Body of pancreas (tissue), 4 donors: ENCODE data around the gene D2HGDH. TPM values are rescaled to one million over a fixed set of nuclear protein-coding genes. Genes with fewer than 3 reads are reported as not detected.
"Not testable (repeated sequence)": the region's sequence is repeated elsewhere in the genome, so short reads cannot be mapped to it uniquely, and the experiment has no call there.

Experiments
- ATAC-seq: fragments of 150-250 bp; one replicate; pipeline ENCODE4 v1.9.1; 2016
- DNase-seq, 4 donors: peaks; one replicate each; pipeline ENCODE4 v3.0.0-alpha.2; 2019
- H3K27ac ChIP-seq, 4 donors: fragments of 200-600 bp; sonication (generic); 1 replicate in 3 of 4; 2 replicates in 1 of 4; pipeline versions ENCODE4 v1.5.1 to v1.6.1; 2016 to 2019; ENCODE audit warnings: mild to moderate bottlenecking in 1 of 4, mixed read lengths in 1 of 4, moderate library complexity in 1 of 4
- H3K27me3 ChIP-seq, 2 donors: fragments of 200-600 bp; sonication (generic); one replicate each; pipeline ENCODE4 v1.6.0; 2016; ENCODE audit warnings: mild to moderate bottlenecking in 1 of 2
- H3K36me3 ChIP-seq, 2 donors: fragments of 200-600 bp; sonication (generic); replicated peaks in 1 of 2; 2 replicates each; pipeline ENCODE4 v1.5.1; 2016; ENCODE audit warnings: low read depth in 2 of 2; ENCODE audit not compliant: insufficient read depth in 1 of 2
- H3K4me1 ChIP-seq: fragments of 200-600 bp; sonication (generic); one replicate; pipeline ENCODE4 v1.6.0; 2016
- H3K4me3 ChIP-seq, 2 donors: fragments of 200-600 bp; sonication (generic); 1 replicate in 1 of 2; 2 replicates in 1 of 2; pipeline ENCODE4 v1.5.1; 2016 to 2019
- H3K9me3 ChIP-seq, 3 donors: fragments of 200-600 bp; sonication (generic); 1 replicate in 2 of 3; 2 replicates in 1 of 3; pipeline ENCODE4 v1.5.1; 2016
- CTCF ChIP-seq, 7 experiments: fragments of 450-650 bp in 4 of 7; fragments of 200-600 bp in 3 of 7; sonication (generic) in 3 of 7; IDR thresholded peaks; one replicate each; pipeline ENCODE4 v1.5.1; 2016 to 2019; ENCODE audit warnings: antibody characterized with exemption in 7 of 7
- POLR2A ChIP-seq, 3 donors: fragments of 450-650 bp; IDR thresholded peaks; one replicate each; pipeline ENCODE4 v1.6.1; 2016; ENCODE audit warnings: antibody characterized with exemption in 3 of 3, mild to moderate bottlenecking in 2 of 3
- WGBS, 2 donors: methylation state at CpG; one replicate each; pipeline ENCODE4 v1.1.5; 2017; 5-methylcytosine and 5-hydroxymethylcytosine counted together
- intact Hi-C: fragments of 100-400 bp; cut with DNase I; formaldehyde crosslinking; loops from one replicate; pipeline ENCODE4 v1.15.1; 2023
- total RNA-seq, 2 donors: library from RNA; depleted of rRNA; stranded (reverse); fragments of >200 nt; gene quantifications; one replicate each; pipeline ENCODE4 v1.1.0, GENCODE V29; 2016

D2HGDH gene
- total RNA-seq, 2 donors from 2014 or later: 27.0 to 42.5 TPM

- H3K27me3 ChIP-seq: no peaks in the 10 kb centered on the region
- H3K4me1 ChIP-seq: peaks cover 6% of the 10 kb centered on the region
- H3K27ac ChIP-seq: no peak overlapping the region
- no peak for DNase-seq
- no peak overlapping the region for H3K4me3 ChIP-seq
- intact Hi-C loops: no loop called here
- H3K36me3 ChIP-seq: no peaks in the 10 kb centered on the region
- WGBS, 2 donors: 75 to 77% methylated on average over 38 to 48 of the region's 48 CpGs
- H3K9me3 ChIP-seq: no peaks in the 10 kb centered on the region
- no peak for ATAC-seq
- TF ChIP-seq POLR2A (IDR thresholded peaks at IDR 0.05) (no peak), CTCF (IDR thresholded peaks at IDR 0.05) (no peak)
Observed at GRCh38 chr2:241815477-241816430, 81.3 kb downstream of the D2HGDH start.

GRCh38 chr2:241816431-241817121 lies 82.1 kb downstream of the D2HGDH start:
- TF ChIP-seq POLR2A (IDR thresholded peaks at IDR 0.05): no peak
- TF ChIP-seq CTCF (IDR thresholded peaks at IDR 0.05): no peak
- Histone ChIP-seq H3K4me1 (peaks cover 6% of the 10 kb centered on the region), H3K36me3 (no peaks in the 10 kb centered on the region), H3K27ac (no peak overlapping the region), H3K27me3 (no peaks in the 10 kb centered on the region), H3K9me3 (no peaks in the 10 kb centered on the region), H3K4me3 (no peak overlapping the region)
- intact Hi-C loops: no loop called here
- ATAC-seq (no peak), DNase-seq (no peak)
- WGBS, 2 donors: 67% methylated on average over 30 of the region's 33 CpGs; no CpG with 5 or more reads in 1 of the 2 donors

- no peak for TF ChIP-seq CTCF (IDR thresholded peaks at IDR 0.05)
- no peak for TF ChIP-seq POLR2A (IDR thresholded peaks at IDR 0.05)
- no peaks in the 10 kb centered on the region for H3K36me3 ChIP-seq
- H3K27me3 ChIP-seq: no peaks in the 10 kb centered on the region
- H3K9me3 ChIP-seq: no peaks in the 10 kb centered on the region
- no peak overlapping the region for H3K27ac ChIP-seq
- 47 to 61% methylated on average over 11 to 13 of the region's 16 CpGs for WGBS, 2 donors
- H3K4me3 ChIP-seq: no peak overlapping the region
- ATAC-seq: no peak
- intact Hi-C loops: no loop called here
- peaks cover 6% of the 10 kb centered on the region for H3K4me1 ChIP-seq
- no peak for DNase-seq
Observed at GRCh38 chr2:241817126-241817820, 82.8 kb downstream of the D2HGDH start.

GRCh38 chr2:241817821-241818215 lies 83.4 kb downstream of the D2HGDH start:
- H3K27ac ChIP-seq, H3K36me3 ChIP-seq, intact Hi-C loops, H3K4me3 ChIP-seq, H3K9me3 ChIP-seq, H3K27me3 ChIP-seq, ATAC-seq, DNase-seq, H3K4me1 ChIP-seq: not testable (repeated sequence)
- WGBS, 2 donors: 86 to 89% methylated on average over 10 of the region's 10 CpGs

Other genes starting within 250 kb of the D2HGDH start
- gene STK25, start 226.0 kb upstream of the D2HGDH start, total RNA-seq: 100 to 1,000 TPM; 129 to 144 TPM
- gene BOK, start 175.9 kb upstream of the D2HGDH start, total RNA-seq: 10 to 100 TPM; 33.2 to 62.3 TPM
- gene THAP4, start 97.5 kb upstream of the D2HGDH start, total RNA-seq: 10 to 100 TPM; 44.4 to 59.0 TPM
- gene ATG4B, start 96.9 kb upstream of the D2HGDH start, total RNA-seq: 10 to 100 TPM; 27.5 to 54.4 TPM
- 10 to 100 TPM in 1 of 2 donors, 1 to 10 TPM in 1; 5.7 to 12.5 TPM for gene DTYMK, start 47.8 kb upstream of the D2HGDH start, total RNA-seq
- 10 to 100 TPM; 28.5 to 89.0 TPM for gene ING5, start 32.6 kb upstream of the D2HGDH start, total RNA-seq
- gene GAL3ST2, start 42.2 kb downstream of the D2HGDH start, total RNA-seq: not detected
- not detected for gene NEU4, start 74.6 kb downstream of the D2HGDH start, total RNA-seq
- gene PDCD1, start 124.3 kb downstream of the D2HGDH start, total RNA-seq: 1 to 10 TPM in 1 of 2 donors, under 1 TPM in 1; 0.99 to 1.3 TPM
- gene RTP5, start 135.1 kb downstream of the D2HGDH start, total RNA-seq: not detected